Left lung (tissue), 10 donors: Measurements from ENCODE around the gene AMN. TPM values are rescaled to one million over a fixed set of nuclear protein-coding genes. Genes with fewer than 3 reads are reported as not detected.

ENCODE experiments used
- ATAC-seq: fragments of 200-7000 bp; cut with Tn5 transposase; one replicate; pipeline ENCODE4 v1.9.1; 2020; ENCODE audit warnings: moderate library complexity
- DNase-seq, 4 donors: peaks; one replicate each; pipeline ENCODE4 v3.0.0-alpha.2; 2013 to 2020
- H3K27ac ChIP-seq, 2 donors: fragments of 200-600 bp; sonication (generic) in 1 of 2; one replicate each; pipeline versions ENCODE4 v1.5.0 to v1.8.0; 2020 to 2021
- H3K27me3 ChIP-seq, 2 donors: fragments of 200-600 bp; sonication (generic) in 1 of 2; one replicate each; pipeline versions ENCODE4 v1.5.0 to v1.8.0; 2020 to 2021
- H3K36me3 ChIP-seq, 2 donors: fragments of 200-600 bp; sonication (generic) in 1 of 2; one replicate each; pipeline versions ENCODE4 v1.5.0 to v1.8.0; 2020 to 2021
- H3K4me1 ChIP-seq, 2 donors: fragments of 200-600 bp; one replicate each; pipeline ENCODE4 v1.8.0; 2021
- H3K4me3 ChIP-seq, 2 donors: fragments of 200-600 bp; sonication (generic) in 1 of 2; one replicate each; pipeline versions ENCODE4 v1.5.0 to v1.8.0; 2020 to 2021; ENCODE audit warnings: mild to moderate bottlenecking in 1 of 2
- H3K9me3 ChIP-seq, 2 donors: fragments of 200-600 bp; sonication (generic) in 1 of 2; one replicate each; pipeline versions ENCODE4 v1.5.0 to v1.8.0; 2020 to 2021
- intact Hi-C, 2 donors: fragments of 100-400 bp; cut with DNase I; formaldehyde crosslinking; loops; one replicate each; pipeline versions ENCODE4 v1.11.2 to v1.14.2; 2022
- polyA plus RNA-seq, 6 donors: library from polyadenylated mRNA; unstranded; fragments of 120-200 nt; gene quantifications; one replicate each; pipeline ENCODE4 v1.2.1, GENCODE V29; 2013; ENCODE audit not compliant: insufficient read length in 6 of 6
- total RNA-seq, 2 donors: library from RNA; stranded (reverse); fragmentation: NEBNext Ultra II Directional; extraction: Animal tissue kit (Norgen Biotek cat#: 25700); gene quantifications; one replicate each; pipeline ENCODE4 v1.2.1, GENCODE V29; 2021
- TF ChIP-seq, protein P1 (sequence below), 2 donors: fragments of 200-600 bp; sonication (generic) in 1 of 2; IDR thresholded peaks; one replicate each; pipeline versions ENCODE4 v1.5.0 to v1.8.0; 2021; ENCODE audit warnings: antibody characterized with exemption in 2 of 2
- donor health status: DM: no; HTN: yes; CAD: no.
- donor health status: DM: no; HTN: no; CAD: no.

Gene AMN
- total and polyA plus RNA-seq, 8 donors: 0.30 to 23.2 (median 1.1) TPM

GRCh38 chr14:102917056-102917385 lies 5.4 kb upstream of the AMN start:
- no peak for DNase-seq
- Histone ChIP-seq H3K4me3 (no peak overlapping the region), H3K4me1 (no peaks in the 10 kb centered on the region), H3K36me3 (peaks cover 0 to 8% of the 10 kb centered on the region in 2 donors), H3K27ac (no peak overlapping the region), H3K9me3 (no peaks in the 10 kb centered on the region), H3K27me3 (peaks cover 0 to 11% of the 10 kb centered on the region in 2 donors)
- intact Hi-C loops: no loop called here
- ATAC-seq: no peak
- TF ChIP-seq, protein P1, sequence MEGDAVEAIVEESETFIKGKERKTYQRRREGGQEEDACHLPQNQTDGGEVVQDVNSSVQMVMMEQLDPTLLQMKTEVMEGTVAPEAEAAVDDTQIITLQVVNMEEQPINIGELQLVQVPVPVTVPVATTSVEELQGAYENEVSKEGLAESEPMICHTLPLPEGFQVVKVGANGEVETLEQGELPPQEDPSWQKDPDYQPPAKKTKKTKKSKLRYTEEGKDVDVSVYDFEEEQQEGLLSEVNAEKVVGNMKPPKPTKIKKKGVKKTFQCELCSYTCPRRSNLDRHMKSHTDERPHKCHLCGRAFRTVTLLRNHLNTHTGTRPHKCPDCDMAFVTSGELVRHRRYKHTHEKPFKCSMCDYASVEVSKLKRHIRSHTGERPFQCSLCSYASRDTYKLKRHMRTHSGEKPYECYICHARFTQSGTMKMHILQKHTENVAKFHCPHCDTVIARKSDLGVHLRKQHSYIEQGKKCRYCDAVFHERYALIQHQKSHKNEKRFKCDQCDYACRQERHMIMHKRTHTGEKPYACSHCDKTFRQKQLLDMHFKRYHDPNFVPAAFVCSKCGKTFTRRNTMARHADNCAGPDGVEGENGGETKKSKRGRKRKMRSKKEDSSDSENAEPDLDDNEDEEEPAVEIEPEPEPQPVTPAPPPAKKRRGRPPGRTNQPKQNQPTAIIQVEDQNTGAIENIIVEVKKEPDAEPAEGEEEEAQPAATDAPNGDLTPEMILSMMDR (IDR thresholded peaks at IDR 0.05): no peak

- Histone ChIP-seq H3K4me3 (no peak overlapping the region), H3K4me1 (no peaks in the 10 kb centered on the region), H3K27ac (no peak overlapping the region), H3K36me3 (peaks cover 0 to 2% of the 10 kb centered on the region in 2 donors), H3K9me3 (no peaks in the 10 kb centered on the region), H3K27me3 (peaks cover 4 to 18% of the 10 kb centered on the region in 2 donors)
- TF ChIP-seq, protein P1 (IDR thresholded peaks at IDR 0.05): peak; percentile 46 to 49
- intact Hi-C loops: no loop called here
- DNase-seq (peak in 2 of 4 donors; percentile 40 to 83), ATAC-seq (peak; percentile 57)
These were observed 4.8 kb upstream of the AMN start for GRCh38 chr14:102917469-102918211.

- no peak for ATAC-seq
- Histone ChIP-seq H3K36me3 (no peaks in the 10 kb centered on the region), H3K9me3 (no peaks in the 10 kb centered on the region), H3K4me3 (no peak overlapping the region), H3K27ac (no peak overlapping the region), H3K4me1 (peaks cover 7% of the 10 kb centered on the region in 2 donors), H3K27me3 (peaks cover 12 to 26% of the 10 kb centered on the region in 2 donors)
- DNase-seq: no peak
- intact Hi-C loops: no loop called here
- TF ChIP-seq, protein P1 (IDR thresholded peaks at IDR 0.05): no peak
These were observed 4.0 kb upstream of the AMN start for GRCh38 chr14:102918438-102918837.

- Histone ChIP-seq H3K27ac (no peak overlapping the region), H3K27me3 (peaks cover 24 to 46% of the 10 kb centered on the region in 2 donors), H3K4me1 (peaks cover 7 to 14% of the 10 kb centered on the region in 2 donors), H3K9me3 (no peaks in the 10 kb centered on the region), H3K4me3 (no peak overlapping the region), H3K36me3 (no peaks in the 10 kb centered on the region)
- DNase-seq: no peak
- intact Hi-C loops: loop anchor here in 1 of 2 donors (10.0 kb wide), 1 partner anchor 146 kb away; the partner anchor contains the start of gene TRAF3
- TF ChIP-seq, protein P1 (IDR thresholded peaks at IDR 0.05): no peak
- ATAC-seq: no peak
These were observed 2.0 kb upstream of the AMN start for GRCh38 chr14:102920273-102920997.

GRCh38 chr14:102920998-102921304 lies 1.5 kb upstream of the AMN start:
- Histone ChIP-seq H3K9me3 (no peaks in the 10 kb centered on the region), H3K4me3 (no peak overlapping the region), H3K36me3 (no peaks in the 10 kb centered on the region), H3K4me1 (peaks cover 7 to 14% of the 10 kb centered on the region in 2 donors), H3K27me3 (peaks cover 24 to 51% of the 10 kb centered on the region in 2 donors), H3K27ac (no peak overlapping the region)
- TF ChIP-seq, protein P1 (IDR thresholded peaks at IDR 0.05): no peak
- intact Hi-C loops: loop anchor here in 1 of 2 donors (10.0 kb wide), 1 partner anchor 146 kb away; the partner anchor contains the start of gene TRAF3
- DNase-seq: no peak
- ATAC-seq: no peak
